Loucy (cell line): Measurements from ENCODE around the gene FAM13A.

Experiments
- EZH2phosphoT487 ChIP-seq: fragments of 200-600 bp; IDR thresholded peaks from 2 replicates; pipeline ENCODE4 v1.6.1; 2018; ENCODE audit warnings: antibody characterized with exemption, mild to moderate bottlenecking, moderate library complexity, borderline replicate concordance
- TF ChIP-seq, protein P1 (sequence below): fragments of 200-600 bp; sonication (generic); conservative IDR thresholded peaks from 2 replicates; pipeline ENCODE4 v1.5.1; 2014; ENCODE audit warnings: mild to moderate bottlenecking, antibody characterized with exemption, low read length

DNA sequence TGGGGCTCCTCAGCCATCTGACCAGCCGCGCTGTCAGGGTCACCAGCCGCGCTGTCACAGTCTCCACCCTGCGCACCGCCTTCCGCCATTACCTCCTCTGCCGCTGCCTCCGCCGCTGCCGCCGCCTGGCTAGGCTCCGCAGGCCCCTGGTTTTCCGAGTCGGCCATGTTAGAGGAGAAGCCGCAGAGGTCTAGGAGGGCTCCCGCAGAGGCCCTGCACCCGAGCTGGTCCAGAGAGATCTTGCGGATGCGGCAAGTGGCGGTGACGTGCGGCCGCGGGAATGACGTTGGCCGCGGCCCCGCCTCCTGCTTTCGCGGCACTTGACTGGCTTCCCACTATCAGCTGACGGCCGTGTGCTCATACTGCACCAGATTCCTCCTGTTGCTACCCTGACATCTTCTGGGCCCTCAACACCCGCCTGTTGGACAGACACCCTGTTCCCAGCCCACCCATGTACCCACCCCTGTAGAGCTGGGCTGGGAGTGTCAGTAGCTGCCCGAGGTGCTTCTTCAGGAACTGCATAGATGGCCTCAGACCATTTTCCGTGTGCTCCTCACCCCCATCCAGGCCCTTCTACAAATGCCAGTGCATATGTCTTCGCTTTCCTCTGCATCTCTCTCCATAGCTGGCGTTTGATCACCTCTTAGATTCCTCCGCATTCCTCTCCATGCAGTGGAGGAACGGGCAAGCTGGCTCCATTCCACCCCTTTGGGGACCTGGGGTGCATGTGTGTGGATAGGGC, 359.2 kb downstream of the FAM13A start, which contains the start of gene NAP1L5:
- TF ChIP-seq, protein P1, sequence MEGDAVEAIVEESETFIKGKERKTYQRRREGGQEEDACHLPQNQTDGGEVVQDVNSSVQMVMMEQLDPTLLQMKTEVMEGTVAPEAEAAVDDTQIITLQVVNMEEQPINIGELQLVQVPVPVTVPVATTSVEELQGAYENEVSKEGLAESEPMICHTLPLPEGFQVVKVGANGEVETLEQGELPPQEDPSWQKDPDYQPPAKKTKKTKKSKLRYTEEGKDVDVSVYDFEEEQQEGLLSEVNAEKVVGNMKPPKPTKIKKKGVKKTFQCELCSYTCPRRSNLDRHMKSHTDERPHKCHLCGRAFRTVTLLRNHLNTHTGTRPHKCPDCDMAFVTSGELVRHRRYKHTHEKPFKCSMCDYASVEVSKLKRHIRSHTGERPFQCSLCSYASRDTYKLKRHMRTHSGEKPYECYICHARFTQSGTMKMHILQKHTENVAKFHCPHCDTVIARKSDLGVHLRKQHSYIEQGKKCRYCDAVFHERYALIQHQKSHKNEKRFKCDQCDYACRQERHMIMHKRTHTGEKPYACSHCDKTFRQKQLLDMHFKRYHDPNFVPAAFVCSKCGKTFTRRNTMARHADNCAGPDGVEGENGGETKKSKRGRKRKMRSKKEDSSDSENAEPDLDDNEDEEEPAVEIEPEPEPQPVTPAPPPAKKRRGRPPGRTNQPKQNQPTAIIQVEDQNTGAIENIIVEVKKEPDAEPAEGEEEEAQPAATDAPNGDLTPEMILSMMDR, result no peak
- TF ChIP-seq EZH2phosphoT487, result no peak
